GM23338 (cell line): ENCODE measurements around the gene PTER. TPM values are rescaled to one million over a fixed set of nuclear protein-coding genes. Genes with fewer than 3 reads are reported as not detected.

Experiments
- ATAC-seq: fragments of 200-7000 bp; cut with Tn5 transposase; 3 replicates; pipeline ENCODE4 v1.9.1; 2020
- DNase-seq: peaks from one replicate; pipeline ENCODE4 v3.0.0-alpha.2; 2015; ENCODE audit warnings: low spot score
- H2AFZ ChIP-seq: fragments of 200-600 bp; sonication (generic); 2 replicates; pipeline ENCODE4 v1.8.0; 2016; ENCODE audit warnings: antibody characterized with exemption, mild to moderate bottlenecking, moderate library complexity
- H3F3A ChIP-seq: fragments of 200-600 bp; sonication (generic); replicated peaks from 2 replicates; pipeline ENCODE4 v1.8.0; 2017; ENCODE audit warnings: antibody characterized with exemption, mixed run types, low read depth
- H3K27ac ChIP-seq: fragments of 200-600 bp; sonication (generic); 2 replicates; pipeline ENCODE4 v1.6.1; 2016; ENCODE audit warnings: low read depth
- H3K27me3 ChIP-seq: fragments of 200-600 bp; sonication (generic); 2 replicates; pipeline ENCODE4 v1.8.0; 2016; ENCODE audit warnings: mild to moderate bottlenecking, mixed run types, moderate library complexity; ENCODE audit not compliant: insufficient read depth
- H3K36me3 ChIP-seq: fragments of 200-600 bp; sonication (generic); 2 replicates; pipeline ENCODE4 v1.8.0; 2016; ENCODE audit warnings: mild to moderate bottlenecking; ENCODE audit not compliant: insufficient read depth
- H3K4me1 ChIP-seq: fragments of 200-600 bp; sonication (generic); 2 replicates; pipeline ENCODE4 v1.8.0; 2016; ENCODE audit warnings: mild to moderate bottlenecking, moderate library complexity; ENCODE audit not compliant: insufficient read depth
- H3K4me2 ChIP-seq: fragments of 200-600 bp; sonication (generic); 2 replicates; pipeline ENCODE4 v1.7.1; 2017; ENCODE audit warnings: mixed run types
- H3K4me3 ChIP-seq: fragments of 200-600 bp; sonication (generic); 2 replicates; pipeline ENCODE4 v1.6.1; 2016; ENCODE audit warnings: mixed run types
- H3K79me2 ChIP-seq: fragments of 200-600 bp; sonication (generic); replicated peaks from 2 replicates; pipeline ENCODE4 v1.8.0; 2017; ENCODE audit warnings: mild to moderate bottlenecking; ENCODE audit not compliant: insufficient read depth
- H3K9me2 ChIP-seq: fragments of 200-600 bp; sonication (generic); 2 replicates; pipeline ENCODE4 v1.8.0; 2017; ENCODE audit not compliant: insufficient read depth
- H4K20me1 ChIP-seq: fragments of 200-600 bp; sonication (generic); replicated peaks from 2 replicates; pipeline ENCODE4 v1.8.0; 2017; ENCODE audit warnings: mild to moderate bottlenecking; ENCODE audit not compliant: insufficient read depth
- H3K27ac Mint-ChIP-seq: 2 replicates; pipeline ENCODE4 v1.8.0; 2020; ENCODE audit warnings: inconsistent platforms, mild to moderate bottlenecking, moderate library complexity, mixed read lengths
- H3K27me3 Mint-ChIP-seq: 3 replicates; pipeline ENCODE4 v1.8.0; 2022; ENCODE audit warnings: low read depth, mild to moderate bottlenecking, moderate library complexity, mixed read lengths, inconsistent platforms; ENCODE audit not compliant: insufficient read depth, poor library complexity
- H3K36me3 Mint-ChIP-seq: 3 replicates; pipeline ENCODE4 v1.8.0; 2021; ENCODE audit warnings: low read depth, mild to moderate bottlenecking, inconsistent platforms, moderate library complexity, mixed read lengths
- H3K4me1 Mint-ChIP-seq: 3 replicates; pipeline ENCODE4 v1.8.0; 2020; ENCODE audit warnings: mild to moderate bottlenecking, inconsistent platforms, mixed read lengths
- H3K4me3 Mint-ChIP-seq: 3 replicates; pipeline ENCODE4 v1.8.0; 2021; ENCODE audit warnings: moderate library complexity, mild to moderate bottlenecking, inconsistent platforms, mixed read lengths
- H3K9me3 Mint-ChIP-seq: 3 replicates; pipeline ENCODE4 v1.8.0; 2020; ENCODE audit warnings: moderate library complexity, mild to moderate bottlenecking, inconsistent platforms, mixed read lengths
- CREB1 ChIP-seq: fragments of 250-450 bp; sonication (Bioruptor Pico); IDR thresholded peaks from 2 replicates; pipeline ENCODE4 v1.5.0; 2020; ENCODE audit warnings: low read depth, mild to moderate bottlenecking, moderate library complexity
- CTCF ChIP-seq, 2 experiments: fragments of 200-600 bp in 1 of 2; sonication (generic) in 1 of 2; conservative IDR thresholded peaks; 2 replicates each; pipeline versions ENCODE4 v1.5.1 to v1.6.1; 2016 to 2017; ENCODE audit warnings: antibody characterized with exemption in 2 of 2, low read depth in 2 of 2, mild to moderate bottlenecking in 2 of 2, moderate library complexity in 1 of 2
- EZH2 ChIP-seq: fragments of 200-600 bp; sonication (generic); IDR thresholded peaks from one replicate; pipeline ENCODE4 v1.8.0; 2017; ENCODE audit warnings: antibody characterized with exemption, mild to moderate bottlenecking, low read depth; ENCODE audit not compliant: unreplicated experiment
- EZH2phosphoT487 ChIP-seq: fragments of 200-600 bp; sonication (generic); IDR thresholded peaks from one replicate; pipeline ENCODE4 v1.8.1; 2018; ENCODE audit warnings: antibody characterized with exemption; ENCODE audit not compliant: unreplicated experiment
- JUNB ChIP-seq: IDR thresholded peaks from one replicate; pipeline ENCODE4 v1.6.1; 2016; ENCODE audit warnings: antibody characterized with exemption; ENCODE audit not compliant: unreplicated experiment
- NANOG ChIP-seq: IDR thresholded peaks from 2 replicates; pipeline ENCODE4 v1.6.1; 2016; ENCODE audit warnings: antibody characterized with exemption, borderline replicate concordance
- POLR2AphosphoS5 ChIP-seq: IDR thresholded peaks from 2 replicates; pipeline ENCODE4 v1.6.1; 2016; ENCODE audit warnings: antibody characterized with exemption, low read depth
- REST ChIP-seq: IDR thresholded peaks from one replicate; pipeline ENCODE4 v1.6.1; 2018; ENCODE audit warnings: antibody characterized with exemption; ENCODE audit not compliant: unreplicated experiment
- STAT1 ChIP-seq: IDR thresholded peaks from one replicate; pipeline ENCODE4 v1.6.1; 2016; ENCODE audit warnings: antibody characterized with exemption; ENCODE audit not compliant: unreplicated experiment
- ZNF114 ChIP-seq: fragments of 250-450 bp; sonication (Bioruptor Pico); IDR thresholded peaks from 2 replicates; pipeline ENCODE4 v1.5.0; 2020; ENCODE audit warnings: mild to moderate bottlenecking, moderate library complexity
- ZNF331 ChIP-seq: fragments of 250-450 bp; sonication (Bioruptor Pico); IDR thresholded peaks from 2 replicates; pipeline ENCODE4 v1.5.0; 2020; ENCODE audit warnings: low read depth, mild to moderate bottlenecking, moderate library complexity
- polyA plus RNA-seq: library from polyadenylated mRNA; unstranded; fragments of >200 nt; fragmentation: Nextera tagmentation; extraction: Ambion mirVana; gene quantifications from 2 replicates; pipeline ENCODE4 v1.2.1, GENCODE V29; 2016
- total RNA-seq: library from RNA; depleted of rRNA; stranded (reverse); fragments of >200 nt; shearing (Covaris generic); gene quantifications from 2 replicates; pipeline ENCODE4 v1.2.3, GENCODE V29; 2014
- TF ChIP-seq, protein P1 (sequence below): IDR thresholded peaks from 2 replicates; pipeline ENCODE4 v1.6.1; 2016; ENCODE audit warnings: antibody characterized with exemption
- TF ChIP-seq, protein P2 (sequence below): fragments of 250-450 bp; sonication (Bioruptor Pico); IDR thresholded peaks from 2 replicates; pipeline ENCODE4 v1.5.0; 2020; ENCODE audit warnings: mild to moderate bottlenecking, moderate library complexity

Gene PTER
- total and polyA plus RNA-seq, 2 experiments from 2014 or later, result 4.8 to 4.9 TPM

DNA sequence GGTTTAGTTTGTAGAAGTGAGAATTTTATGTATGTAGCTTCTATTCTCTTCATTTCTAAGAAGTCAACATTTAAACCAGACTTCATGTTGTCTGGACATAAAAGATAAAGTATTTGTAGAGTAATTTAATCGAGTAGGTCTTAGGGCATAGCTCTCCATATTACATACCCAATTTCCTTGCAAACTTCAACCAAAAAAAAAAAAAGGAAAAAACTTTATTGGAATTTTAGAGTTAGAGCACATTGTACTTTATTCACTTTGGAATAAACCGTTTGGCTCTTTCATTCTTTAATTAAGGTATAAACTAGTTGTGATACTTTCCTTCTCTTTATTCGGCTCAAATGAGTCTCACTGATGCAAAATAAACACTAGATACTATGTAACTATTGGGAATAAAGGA is 36.0 kb downstream of the PTER start (continued):
- TF ChIP-seq POLR2AphosphoS5 (no peak), EZH2phosphoT487 (no peak)

- no peaks in the 10 kb centered on the region for H3K4me1 Mint-ChIP-seq
- H3K36me3 Mint-ChIP-seq, result no peaks in the 10 kb centered on the region
- ATAC-seq (no peak), DNase-seq (no peak)
- H3K36me3 ChIP-seq, result no peaks in the 10 kb centered on the region
- H3F3A ChIP-seq, result no peaks in the 10 kb centered on the region
- H3K79me2 ChIP-seq, result no peaks in the 10 kb centered on the region
- no peaks in the 10 kb centered on the region for H3K27me3 ChIP-seq
- H3K4me3 ChIP-seq, result no peak overlapping the region
- TF ChIP-seq STAT1 (no peak), JUNB (no peak), REST (no peak), POLR2AphosphoS5 (no peak), EZH2phosphoT487 (no peak), ZNF114 (CRISPR knock-in tag) (no peak), NANOG (no peak), CREB1 (CRISPR knock-in tag) (no peak), ZNF331 (CRISPR knock-in tag) (no peak), EZH2 (no peak), CTCF (conservative IDR thresholded peaks at IDR 0.05; ENCODE audit: low read depth in 2 of 2) (no peak)
- TF ChIP-seq, protein P1, sequence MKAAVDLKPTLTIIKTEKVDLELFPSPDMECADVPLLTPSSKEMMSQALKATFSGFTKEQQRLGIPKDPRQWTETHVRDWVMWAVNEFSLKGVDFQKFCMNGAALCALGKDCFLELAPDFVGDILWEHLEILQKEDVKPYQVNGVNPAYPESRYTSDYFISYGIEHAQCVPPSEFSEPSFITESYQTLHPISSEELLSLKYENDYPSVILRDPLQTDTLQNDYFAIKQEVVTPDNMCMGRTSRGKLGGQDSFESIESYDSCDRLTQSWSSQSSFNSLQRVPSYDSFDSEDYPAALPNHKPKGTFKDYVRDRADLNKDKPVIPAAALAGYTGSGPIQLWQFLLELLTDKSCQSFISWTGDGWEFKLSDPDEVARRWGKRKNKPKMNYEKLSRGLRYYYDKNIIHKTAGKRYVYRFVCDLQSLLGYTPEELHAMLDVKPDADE, result no peak
- TF ChIP-seq, protein P2, sequence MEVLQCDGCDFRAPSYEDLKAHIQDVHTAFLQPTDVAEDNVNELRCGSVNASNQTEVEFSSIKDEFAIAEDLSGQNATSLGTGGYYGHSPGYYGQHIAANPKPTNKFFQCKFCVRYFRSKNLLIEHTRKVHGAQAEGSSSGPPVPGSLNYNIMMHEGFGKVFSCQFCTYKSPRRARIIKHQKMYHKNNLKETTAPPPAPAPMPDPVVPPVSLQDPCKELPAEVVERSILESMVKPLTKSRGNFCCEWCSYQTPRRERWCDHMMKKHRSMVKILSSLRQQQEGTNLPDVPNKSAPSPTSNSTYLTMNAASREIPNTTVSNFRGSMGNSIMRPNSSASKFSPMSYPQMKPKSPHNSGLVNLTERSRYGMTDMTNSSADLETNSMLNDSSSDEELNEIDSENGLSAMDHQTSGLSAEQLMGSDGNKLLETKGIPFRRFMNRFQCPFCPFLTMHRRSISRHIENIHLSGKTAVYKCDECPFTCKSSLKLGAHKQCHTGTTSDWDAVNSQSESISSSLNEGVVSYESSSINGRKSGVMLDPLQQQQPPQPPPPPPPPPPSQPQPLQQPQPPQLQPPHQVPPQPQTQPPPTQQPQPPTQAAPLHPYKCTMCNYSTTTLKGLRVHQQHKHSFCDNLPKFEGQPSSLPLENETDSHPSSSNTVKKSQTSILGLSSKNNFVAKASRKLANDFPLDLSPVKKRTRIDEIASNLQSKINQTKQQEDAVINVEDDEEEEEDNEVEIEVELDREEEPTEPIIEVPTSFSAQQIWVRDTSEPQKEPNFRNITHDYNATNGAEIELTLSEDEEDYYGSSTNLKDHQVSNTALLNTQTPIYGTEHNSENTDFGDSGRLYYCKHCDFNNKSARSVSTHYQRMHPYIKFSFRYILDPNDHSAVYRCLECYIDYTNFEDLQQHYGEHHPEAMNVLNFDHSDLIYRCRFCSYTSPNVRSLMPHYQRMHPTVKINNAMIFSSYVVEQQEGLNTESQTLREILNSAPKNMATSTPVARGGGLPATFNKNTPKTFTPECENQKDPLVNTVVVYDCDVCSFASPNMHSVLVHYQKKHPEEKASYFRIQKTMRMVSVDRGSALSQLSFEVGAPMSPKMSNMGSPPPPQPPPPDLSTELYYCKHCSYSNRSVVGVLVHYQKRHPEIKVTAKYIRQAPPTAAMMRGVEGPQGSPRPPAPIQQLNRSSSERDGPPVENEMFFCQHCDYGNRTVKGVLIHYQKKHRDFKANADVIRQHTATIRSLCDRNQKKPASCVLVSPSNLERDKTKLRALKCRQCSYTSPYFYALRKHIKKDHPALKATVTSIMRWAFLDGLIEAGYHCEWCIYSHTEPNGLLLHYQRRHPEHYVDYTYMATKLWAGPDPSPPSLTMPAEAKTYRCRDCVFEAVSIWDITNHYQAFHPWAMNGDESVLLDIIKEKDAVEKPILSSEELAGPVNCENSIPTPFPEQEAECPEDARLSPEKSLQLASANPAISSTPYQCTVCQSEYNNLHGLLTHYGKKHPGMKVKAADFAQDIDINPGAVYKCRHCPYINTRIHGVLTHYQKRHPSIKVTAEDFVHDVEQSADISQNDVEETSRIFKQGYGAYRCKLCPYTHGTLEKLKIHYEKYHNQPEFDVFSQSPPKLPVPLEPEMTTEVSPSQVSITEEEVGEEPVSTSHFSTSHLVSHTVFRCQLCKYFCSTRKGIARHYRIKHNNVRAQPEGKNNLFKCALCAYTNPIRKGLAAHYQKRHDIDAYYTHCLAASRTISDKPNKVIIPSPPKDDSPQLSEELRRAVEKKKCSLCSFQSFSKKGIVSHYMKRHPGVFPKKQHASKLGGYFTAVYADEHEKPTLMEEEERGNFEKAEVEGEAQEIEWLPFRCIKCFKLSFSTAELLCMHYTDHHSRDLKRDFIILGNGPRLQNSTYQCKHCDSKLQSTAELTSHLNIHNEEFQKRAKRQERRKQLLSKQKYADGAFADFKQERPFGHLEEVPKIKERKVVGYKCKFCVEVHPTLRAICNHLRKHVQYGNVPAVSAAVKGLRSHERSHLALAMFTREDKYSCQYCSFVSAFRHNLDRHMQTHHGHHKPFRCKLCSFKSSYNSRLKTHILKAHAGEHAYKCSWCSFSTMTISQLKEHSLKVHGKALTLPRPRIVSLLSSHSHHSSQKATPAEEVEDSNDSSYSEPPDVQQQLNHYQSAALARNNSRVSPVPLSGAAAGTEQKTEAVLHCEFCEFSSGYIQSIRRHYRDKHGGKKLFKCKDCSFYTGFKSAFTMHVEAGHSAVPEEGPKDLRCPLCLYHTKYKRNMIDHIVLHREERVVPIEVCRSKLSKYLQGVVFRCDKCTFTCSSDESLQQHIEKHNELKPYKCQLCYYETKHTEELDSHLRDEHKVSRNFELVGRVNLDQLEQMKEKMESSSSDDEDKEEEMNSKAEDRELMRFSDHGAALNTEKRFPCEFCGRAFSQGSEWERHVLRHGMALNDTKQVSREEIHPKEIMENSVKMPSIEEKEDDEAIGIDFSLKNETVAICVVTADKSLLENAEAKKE (CRISPR knock-in tag), result no peak
- H4K20me1 ChIP-seq, result no peaks in the 10 kb centered on the region
- H3K4me3 Mint-ChIP-seq, result no peak overlapping the region
- H3K9me2 ChIP-seq, result no peaks in the 10 kb centered on the region
- no peak overlapping the region for H3K27ac ChIP-seq
- no peak overlapping the region for H3K27ac Mint-ChIP-seq
- peaks cover 2% of the 10 kb centered on the region for H3K27me3 Mint-ChIP-seq
- no peak overlapping the region for H3K4me2 ChIP-seq
- H3K4me1 ChIP-seq, result no peaks in the 10 kb centered on the region
- H2AFZ ChIP-seq, result no peak overlapping the region
- no peaks in the 10 kb centered on the region for H3K9me3 Mint-ChIP-seq
Observed at GRCh38 chr10:16477757-16478156, 40.9 kb downstream of the PTER start.
